Left colon (tissue), 2 donors: ENCODE measurements around the gene TMEM38A. TPM values are rescaled to one million over a fixed set of nuclear protein-coding genes. Genes with fewer than 3 reads are reported as not detected.
"Not testable (repeated sequence)": the region's sequence is repeated elsewhere in the genome, so short reads cannot be mapped to it uniquely, and the experiment has no call there.

ENCODE experiments used
- ATAC-seq: fragments of 200-7000 bp; cut with Tn5 transposase; one replicate; pipeline ENCODE4 v1.9.1; 2020; ENCODE audit warnings: mild to moderate bottlenecking, moderate library complexity
- DNase-seq, 2 donors: peaks; one replicate each; pipeline ENCODE4 v3.0.0-alpha.2; 2020
- intact Hi-C, 2 donors: fragments of 100-400 bp; cut with DNase I in 1 of 2; cut with micrococcal nuclease in 1 of 2; formaldehyde crosslinking; loops; one replicate each; pipeline versions ENCODE4 v1.11.2 to v1.14.0; 2022; cut with DNase I, micrococcal nuclease
- total RNA-seq, 2 donors: library from RNA; stranded (reverse); fragmentation: NEBNext Ultra II Directional; extraction: Animal tissue kit (Norgen Biotek cat#: 25700); gene quantifications; one replicate each; pipeline ENCODE4 v1.2.1, GENCODE V29; 2021
- donor health status: DM: no; HTN: no; CAD: no.
- donor health status: DM: yes; HTN: yes; CAD: no.

The TMEM38A gene
- total RNA-seq, 2 donors from 2014 or later = 6.4 to 9.1 TPM

DNA sequence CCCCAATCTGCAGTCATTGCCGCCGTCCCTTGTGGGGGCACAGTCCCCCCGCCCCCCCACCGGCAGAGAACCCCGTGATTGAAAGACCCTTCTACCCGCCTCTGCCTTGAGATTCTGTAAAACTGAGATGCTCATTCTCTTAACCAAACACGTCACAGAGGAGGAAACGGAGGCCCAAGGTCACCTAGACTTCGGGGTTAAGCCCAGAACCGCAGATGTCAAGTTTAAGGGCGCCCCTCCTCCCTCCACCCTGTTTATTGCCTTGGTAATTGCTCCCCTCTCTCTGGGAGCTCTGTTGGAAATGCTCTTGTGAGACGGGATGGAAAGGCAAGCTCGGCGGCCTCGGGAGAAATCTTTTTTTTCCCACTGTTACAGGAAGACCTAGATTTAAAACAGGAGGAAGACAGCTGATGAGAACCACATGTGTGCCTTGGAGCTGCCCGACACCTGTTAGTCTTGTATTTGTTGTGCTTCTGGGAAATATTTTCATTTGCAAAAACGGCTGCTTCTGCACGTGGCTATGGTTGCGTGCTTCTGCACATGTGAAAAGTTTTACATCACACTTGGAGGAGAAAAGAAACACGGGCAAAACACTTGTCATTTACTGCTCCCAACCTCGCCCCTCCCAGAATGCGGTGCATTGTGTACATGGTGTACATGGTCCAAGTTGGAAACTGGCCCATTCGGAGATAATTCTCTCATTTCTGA lies 31.8 kb upstream of the TMEM38A start:
- intact Hi-C loops = no loop called here
- DNase-seq (peak; percentile 64 to 77), ATAC-seq (peak; percentile 34)

DNA sequence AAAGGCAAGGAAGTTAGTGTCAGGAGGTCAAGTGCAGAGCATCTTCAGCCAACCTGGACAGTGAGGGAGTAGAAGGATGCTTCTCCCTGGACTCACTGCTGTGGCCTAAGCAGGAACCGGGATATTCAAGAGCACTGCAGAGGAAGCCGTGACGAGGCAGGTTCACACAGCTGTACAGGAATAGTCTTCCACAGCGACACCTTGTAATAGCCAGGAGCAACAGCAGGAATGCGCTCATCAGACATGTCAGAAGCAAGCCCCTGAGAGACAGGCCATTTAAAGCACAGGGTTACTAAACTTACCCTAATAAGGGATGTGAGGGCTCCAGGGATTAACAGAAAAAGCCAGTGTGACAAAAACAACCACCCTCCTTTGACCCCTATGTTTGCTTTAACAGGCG lies 29.5 kb upstream of the TMEM38A start:
- DNase-seq (no peak), ATAC-seq (no peak)
- intact Hi-C loops = no loop called here

DNA sequence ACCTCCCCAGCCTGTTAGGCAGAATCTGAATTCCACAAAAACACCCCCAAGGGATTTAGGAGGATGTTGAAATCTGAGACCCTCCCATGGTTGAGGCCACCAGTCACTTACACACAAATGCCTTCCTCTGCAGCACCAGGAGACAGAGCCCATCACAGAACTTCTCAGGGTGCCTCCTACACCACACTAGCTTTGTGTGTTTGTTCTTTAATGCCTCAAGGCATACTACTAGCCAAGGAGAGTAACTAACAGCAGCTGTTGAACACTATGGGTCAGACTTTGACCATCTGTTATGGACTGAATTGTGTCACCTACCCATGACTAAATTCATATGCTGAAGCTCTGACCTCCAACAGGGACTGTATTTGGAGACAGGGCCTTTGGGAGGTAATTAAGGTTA lies 23.4 kb upstream of the TMEM38A start:
- intact Hi-C loops = no loop called here
- DNase-seq (no peak), ATAC-seq (peak; percentile 30)

DNA sequence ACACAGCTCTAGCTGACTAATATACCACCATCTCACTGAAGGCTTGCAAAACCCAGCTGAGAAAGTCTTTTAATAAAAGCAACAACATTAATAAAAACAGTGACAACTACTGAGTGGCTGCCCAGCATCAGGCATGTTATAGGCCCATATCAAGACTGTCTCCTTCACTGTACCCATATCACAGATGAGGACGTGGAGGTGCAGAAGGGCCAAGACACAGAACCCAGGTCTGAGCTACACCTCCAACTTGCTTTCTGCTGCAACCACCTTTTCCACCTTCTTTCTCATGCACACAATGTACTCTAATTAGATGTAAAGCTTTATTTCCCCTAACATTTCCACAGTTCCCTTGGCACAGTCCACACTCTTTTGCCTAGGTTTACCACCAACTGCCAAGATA lies 22.3 kb upstream of the TMEM38A start:
- intact Hi-C loops = no loop called here
- DNase-seq = no peak
- no peak for ATAC-seq

DNA sequence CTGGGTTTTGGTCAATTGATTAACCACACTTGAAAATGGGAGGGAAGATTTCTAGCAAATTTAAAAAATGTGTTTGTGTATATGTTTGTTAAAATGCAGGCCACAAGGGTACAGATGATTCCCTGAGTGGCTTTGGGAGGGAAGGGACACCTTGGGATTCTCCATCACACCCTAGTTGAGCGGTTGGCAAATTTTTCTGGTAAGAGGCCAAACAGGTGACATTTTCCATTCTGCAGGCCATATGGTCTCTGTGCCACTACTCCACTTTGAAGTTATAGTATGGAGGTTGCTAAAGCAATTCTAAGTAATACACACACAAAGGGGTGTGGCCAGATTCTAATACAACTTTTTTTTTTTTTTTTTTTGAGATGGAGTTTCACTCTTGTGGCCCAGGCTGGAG lies 20.0 kb upstream of the TMEM38A start:
- intact Hi-C loops = no loop called here
- no peak for DNase-seq
- ATAC-seq = peak; percentile 39

DNA sequence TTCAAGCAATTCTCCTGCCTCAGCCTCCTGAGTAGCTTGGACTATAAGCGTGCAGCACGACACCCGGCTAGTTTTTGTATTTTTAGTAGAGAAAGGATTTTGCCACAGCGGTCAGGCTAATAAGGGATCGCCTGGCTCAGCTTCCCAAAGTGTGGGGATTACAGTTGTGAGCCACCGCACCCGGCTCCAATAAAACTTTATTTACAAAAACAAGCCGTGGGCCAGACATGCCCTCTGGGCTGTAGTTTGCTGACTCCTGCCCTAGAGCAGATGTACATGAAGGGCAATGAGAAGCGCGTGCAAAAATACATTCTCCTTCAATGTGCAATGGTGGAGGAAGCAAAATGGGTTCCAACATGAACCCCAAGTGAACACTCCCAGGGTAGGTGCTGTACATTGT lies 19.2 kb upstream of the TMEM38A start:
- intact Hi-C loops = no loop called here
- DNase-seq (no peak), ATAC-seq (no peak)

DNA sequence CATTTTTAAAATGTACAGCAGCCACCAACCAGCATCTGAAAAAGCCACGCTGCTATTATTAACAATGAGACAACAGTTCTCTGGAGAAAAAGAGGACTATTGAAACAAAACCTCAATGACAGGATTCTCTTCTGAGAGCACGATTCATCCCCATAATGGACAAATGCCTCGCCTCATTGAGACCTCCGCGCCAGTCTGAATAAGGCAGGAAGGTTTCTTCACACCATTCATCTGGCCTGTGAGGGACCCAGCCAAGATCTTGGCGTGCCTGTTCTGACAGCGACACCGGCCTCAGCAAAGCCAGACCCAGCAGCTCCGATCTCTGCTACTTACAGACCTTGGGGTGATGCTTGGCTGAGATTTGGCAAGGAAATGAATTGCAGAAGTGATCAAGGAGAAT lies 15.8 kb upstream of the TMEM38A start:
- DNase-seq (no peak), ATAC-seq (no peak)
- intact Hi-C loops = no loop called here

DNA sequence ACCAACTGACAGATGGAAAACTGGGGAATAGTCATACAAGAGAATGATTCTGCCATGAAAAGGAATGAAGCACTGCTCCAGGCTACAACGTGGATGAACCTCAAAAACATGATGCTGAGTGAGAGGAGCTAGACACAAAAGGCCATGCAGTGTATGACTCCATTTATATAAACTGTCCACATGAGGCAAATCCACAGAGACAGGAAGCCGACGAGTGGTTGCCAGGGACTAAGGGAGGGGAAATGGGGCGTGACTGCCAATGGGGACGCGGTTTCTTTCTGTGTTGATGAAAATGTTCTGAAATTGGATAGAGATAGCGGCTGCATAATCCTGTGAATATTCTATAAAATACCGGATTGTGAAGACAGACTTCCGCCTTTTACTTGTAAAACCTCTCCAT lies 11.2 kb upstream of the TMEM38A start:
- ATAC-seq (peak; percentile 25), DNase-seq (no peak)
- intact Hi-C loops = no loop called here

DNA sequence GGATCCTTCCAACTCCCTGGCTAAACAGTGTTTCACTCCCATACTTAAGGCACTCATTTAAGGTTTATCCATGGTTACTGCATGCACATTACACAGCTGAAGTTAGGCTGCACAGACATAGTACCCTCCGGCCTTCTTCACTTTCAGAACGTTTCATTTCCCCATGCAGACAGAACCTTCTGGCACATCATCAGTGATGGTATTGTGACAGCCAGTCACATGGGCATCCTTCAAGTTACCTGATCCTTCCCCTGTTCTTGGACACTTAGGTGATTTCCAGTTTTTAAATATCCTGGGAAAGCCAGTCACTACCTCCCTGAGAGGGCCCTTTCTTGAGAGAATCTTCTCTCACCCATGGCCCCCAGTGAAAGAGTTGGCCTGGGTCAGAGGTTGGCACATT lies 10.1 kb upstream of the TMEM38A start:
- intact Hi-C loops = no loop called here
- ATAC-seq (peak; percentile 11), DNase-seq (no peak)

DNA sequence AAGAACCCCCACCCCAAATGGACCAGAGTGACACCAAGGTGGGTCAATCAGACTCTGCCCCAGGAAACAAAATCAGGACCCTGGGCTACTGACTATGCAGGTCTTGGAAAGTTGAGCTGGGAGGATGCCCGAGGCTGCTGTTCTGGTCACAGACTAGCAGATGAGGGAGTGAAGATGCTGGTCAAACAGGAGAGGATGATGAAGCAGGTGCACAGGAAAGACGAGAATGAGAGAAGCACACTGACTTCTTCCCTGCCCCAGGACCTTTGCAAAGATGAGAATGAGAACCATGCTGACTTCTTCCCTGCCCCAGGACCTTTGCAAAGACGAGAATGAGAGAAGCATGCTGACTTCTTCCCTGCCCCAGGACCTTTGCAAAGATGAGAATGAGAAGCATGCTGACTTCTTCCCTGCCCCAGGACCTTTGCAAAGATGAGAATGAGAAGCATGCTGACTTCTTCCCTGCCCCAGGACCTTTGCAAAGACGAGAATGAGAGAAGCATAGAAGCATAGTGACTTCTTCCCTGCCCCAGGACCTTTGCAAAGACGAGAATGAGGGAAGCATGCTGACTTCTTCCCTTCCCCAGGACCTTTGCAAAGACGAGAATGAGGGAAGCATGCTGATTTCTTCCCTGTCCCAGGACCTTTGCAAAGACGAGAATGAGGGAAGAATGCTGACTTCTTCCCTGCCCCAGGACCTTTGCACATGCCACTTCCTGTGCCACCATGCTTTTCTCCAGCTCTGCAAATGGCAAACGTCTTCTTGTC lies 9.3 kb upstream of the TMEM38A start:
- intact Hi-C loops, ATAC-seq: not testable (repeated sequence)

DNA sequence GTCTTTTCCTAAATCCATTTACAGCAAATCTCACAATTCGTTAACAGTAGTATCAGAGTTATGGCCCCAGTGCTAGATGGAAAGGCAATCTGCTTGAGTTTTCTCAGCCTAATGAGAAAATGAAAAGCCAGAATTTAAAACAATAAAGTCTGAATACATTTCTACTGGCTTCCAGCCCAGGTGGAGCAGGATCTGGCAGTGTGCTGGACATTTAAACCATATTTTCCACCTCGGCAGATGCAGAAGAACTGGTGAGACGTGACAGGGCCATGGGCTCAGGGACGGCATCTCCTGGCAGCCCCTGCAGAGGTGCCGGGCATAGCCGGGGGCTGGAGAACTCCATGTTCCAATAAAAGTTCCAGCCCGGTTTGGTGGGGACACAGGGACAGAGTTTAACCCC lies 8.1 kb upstream of the TMEM38A start:
- ATAC-seq (no peak), DNase-seq (no peak)
- intact Hi-C loops = no loop called here

More for the DNA sequence above, 9.3 kb upstream of the TMEM38A start:
- DNase-seq = not testable (repeated sequence)

DNA sequence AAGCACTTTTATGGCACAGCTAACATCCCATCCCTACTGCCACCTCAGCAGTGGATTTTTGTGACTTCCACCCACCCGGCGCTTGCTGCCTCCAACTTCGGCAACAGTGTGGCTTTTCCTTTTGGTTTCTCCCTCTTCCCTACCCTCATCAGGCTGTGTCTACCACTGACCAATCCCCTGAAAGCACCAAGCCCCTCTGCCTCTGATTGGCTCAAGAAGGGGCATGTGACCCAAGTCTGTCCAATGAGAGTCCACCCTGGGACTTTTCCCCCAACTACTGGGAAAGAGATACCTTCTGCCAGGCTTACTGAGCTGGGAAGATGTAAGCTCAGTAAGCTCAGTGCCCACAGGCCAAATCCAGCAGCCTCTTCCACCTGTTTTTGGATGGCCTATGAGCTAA lies 6.8 kb upstream of the TMEM38A start:
- intact Hi-C loops = no loop called here
- ATAC-seq (peak; percentile 23), DNase-seq (no peak)

DNA sequence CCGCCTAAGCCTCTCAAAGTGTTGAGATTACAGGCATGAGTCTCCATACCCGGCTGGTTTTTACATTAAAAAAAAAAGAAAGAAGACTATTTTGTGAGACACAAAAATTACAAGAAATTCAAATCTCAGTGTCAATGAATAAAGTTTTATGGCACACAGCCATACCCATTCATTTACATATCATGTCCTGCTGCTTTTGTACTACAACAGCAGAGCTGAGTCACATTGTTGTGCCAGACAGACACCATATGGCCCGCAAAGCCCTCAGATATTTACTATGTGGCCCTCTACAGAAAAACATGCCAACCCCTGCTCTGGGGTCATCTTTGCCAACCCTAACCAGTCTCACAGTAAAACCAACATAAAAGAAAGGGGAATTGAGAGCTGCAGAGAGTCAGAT lies 6.3 kb upstream of the TMEM38A start:
- intact Hi-C loops = no loop called here
- ATAC-seq = no peak
- no peak for DNase-seq

DNA sequence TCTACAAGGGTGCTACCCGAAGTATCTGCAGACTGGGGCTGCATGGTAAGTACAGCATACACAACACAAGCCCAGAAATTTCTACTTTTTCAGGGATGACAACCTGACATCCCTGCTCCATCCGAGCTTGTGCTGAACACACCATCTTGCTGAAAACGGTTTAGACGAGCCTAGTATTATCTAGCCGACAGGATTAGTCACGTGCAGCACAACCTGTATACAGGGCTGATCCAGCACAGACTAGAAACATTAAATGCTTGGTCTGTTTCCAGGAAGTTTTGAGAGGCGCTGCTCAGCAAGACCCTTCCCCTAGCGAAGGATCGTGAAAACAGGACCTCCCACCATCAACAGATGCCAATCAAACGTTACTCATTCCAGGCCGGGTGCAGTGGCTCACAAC lies 5.2 kb upstream of the TMEM38A start:
- intact Hi-C loops = no loop called here
- ATAC-seq = no peak
- DNase-seq = no peak

DNA sequence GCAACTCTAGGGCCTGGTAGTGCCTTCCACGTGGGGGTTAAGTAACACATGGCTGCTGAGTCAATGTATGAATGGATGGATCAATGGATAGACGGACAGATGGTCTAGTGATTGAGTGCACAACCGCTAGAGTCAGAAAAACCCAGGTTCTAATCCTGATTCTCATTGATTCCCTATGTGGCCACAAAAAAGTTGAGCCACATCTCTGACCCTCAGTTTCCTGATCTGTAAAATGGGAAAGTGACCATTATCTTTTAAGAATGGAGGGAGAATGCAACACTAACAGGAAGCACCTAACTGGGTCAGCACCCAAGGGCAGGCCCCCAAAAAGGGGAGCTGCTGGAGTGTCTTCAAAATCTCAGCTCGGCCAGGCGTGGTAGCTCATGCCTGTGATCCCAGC lies 3.6 kb upstream of the TMEM38A start:
- DNase-seq = no peak
- ATAC-seq = no peak
- intact Hi-C loops = no loop called here

DNA sequence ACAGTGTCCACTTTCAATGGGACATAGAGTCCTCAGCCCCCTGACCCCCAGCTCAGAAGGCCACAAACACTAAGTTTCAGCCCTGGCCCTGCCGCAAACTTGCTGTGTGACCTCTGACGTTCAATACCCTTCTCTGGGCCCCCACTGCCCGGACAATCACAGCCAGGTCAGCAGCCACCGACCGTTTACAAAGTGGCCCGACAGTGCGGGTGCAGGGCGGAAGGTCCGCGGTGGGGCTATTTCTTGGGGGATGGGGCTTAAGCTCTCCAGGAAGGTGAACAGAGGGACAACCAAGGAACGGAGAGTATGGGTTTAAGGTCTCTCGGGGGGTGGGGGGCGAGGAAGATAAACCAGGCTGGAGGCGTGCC lies 1.5 kb upstream of the TMEM38A start:
- no peak for DNase-seq
- intact Hi-C loops = no loop called here
- ATAC-seq = no peak

DNA sequence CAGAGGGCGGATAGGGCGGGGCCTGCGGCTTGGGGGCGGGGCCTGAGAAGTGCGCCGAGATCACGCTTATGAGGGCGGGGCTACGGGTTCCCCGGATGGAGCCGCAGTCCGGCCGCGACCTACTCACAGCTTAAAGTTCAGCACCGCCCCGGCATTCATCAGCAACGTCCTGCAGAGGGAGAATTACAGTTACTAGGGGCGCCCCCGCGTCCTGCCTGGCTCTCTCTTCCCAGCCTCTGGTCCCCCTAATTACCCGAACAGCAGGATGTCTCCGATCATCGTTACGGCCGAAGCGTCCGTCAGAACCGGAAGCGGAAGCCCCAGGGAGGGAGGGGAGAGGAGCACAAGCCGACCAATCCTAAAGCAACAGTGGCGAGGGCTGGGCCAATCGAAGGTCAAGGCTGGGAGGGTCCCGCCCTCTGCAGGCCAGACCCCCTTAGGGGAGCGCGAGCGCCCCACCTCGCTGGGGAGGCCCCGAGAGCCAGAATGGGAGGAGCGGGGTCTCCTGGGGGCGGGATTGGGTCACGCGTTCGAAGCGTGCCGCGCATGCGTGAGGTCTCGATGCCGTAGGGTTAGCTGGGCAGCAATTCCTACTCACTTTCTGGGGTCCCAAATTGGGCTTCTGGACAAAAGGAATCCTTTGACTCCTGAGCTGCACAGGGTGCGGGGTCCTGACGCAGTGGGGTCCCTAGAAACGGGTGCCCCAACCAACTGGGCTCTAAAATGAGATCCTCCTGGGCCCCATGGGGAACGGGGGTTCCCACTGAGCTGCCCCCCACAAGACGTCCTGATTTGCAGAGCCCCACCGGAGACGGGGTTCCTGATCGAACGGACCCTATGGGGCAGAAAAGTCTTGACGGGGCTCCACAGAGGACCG lies 869 bp upstream of the TMEM38A start, which contains the start of gene SMIM7:
Gene SMIM7 (minus strand): TSS at position 313 of the 877 bp plus-strand sequence. CDS start 34 bp downstream, at position 279.
- intact Hi-C loops = no loop called here
- ATAC-seq (peak; percentile 92), DNase-seq (peak; percentile 98 to 99)

DNA sequence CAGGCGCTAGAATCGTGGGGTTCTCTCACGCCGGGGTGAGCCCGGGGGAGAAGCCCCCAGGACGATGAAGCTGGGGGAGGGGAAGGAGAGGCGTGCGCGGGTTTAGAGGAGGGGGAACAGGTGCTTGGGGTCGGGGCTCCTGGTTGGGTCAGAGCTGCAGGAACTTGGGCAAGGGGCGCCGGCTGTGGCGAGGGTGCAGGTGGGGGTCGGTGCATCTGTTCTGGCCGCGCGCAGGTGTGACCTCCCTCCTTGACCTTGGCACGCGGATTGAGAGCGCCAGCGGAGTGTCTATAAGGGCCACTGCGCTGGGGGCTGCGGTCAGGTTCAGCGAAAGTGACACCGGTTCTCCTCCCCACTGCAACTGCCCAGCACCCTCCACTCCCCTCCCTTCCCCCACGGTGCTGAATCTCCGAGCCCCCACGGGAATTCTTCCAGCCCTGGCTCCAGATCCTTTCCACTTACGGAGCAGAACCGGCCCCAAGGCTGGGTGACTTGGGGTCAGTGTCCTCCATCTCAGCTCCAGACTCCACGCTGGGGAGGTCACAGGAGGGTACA lies 618 bp downstream of the TMEM38A start:
- ATAC-seq (no peak), DNase-seq (peak; percentile 42 to 51)
- intact Hi-C loops = no loop called here

DNA sequence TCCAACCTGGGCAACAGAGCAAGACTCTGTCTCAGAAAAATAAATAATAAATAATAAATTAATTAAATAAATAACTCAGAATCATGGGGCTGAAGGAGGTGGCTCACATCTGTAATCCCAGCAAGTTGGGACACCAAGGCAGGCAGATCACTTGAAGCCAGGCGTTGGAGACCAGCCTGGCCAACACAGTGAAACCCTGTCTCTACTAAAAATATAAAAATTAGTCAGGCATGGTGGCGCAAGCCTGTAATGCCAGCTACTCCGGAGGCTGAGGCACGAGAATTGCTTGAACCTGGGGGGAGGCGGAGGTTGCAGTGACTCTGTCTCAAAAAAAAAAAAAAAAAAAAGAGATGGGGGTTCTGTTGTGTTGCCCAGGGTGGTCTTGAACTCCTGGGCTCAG lies 7.2 kb downstream of the TMEM38A start:
- ATAC-seq = no peak
- no peak for DNase-seq
- intact Hi-C loops = no loop called here
